ENCODE data around the gene DRC7.

The DRC7 gene

DNA sequence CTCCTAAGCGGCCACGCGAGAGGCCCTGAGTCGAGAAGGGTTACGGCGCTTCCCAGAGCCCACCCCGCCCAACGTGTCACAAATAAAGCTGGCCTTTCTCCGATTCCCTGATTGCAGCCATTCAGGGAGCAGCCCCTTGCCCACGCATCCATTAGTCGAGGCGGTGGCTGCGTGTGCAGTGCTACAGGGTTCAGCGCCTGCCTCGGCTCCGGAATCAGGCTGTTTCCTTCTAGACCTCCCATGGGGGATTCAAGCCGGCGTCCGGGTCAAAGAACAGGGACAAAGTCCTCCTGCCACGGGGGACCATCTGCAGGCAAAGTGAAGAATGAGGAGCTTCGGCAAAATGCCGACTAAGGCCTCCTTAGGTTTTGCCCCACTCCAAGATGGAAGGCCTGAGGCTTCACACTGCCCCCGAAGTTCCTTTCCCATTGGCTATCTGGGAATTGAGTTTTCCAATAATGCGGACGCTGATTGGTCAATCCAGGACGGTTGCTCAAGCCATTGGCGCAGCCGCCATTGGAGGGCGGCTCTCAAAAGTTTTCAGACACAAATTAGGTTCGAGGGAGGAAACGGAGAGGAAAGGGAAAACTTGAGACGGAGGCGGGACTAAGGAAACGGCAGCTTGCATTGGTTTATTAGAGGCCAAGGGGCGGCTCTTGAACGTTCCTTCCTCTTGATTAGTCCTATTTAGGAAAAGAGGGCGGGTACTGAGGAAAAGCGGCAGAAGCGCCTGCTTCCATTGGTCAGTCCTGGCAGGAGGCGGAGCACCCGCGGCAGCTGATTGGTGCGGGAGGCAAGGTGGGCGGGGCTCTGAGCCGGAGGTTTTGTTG is 40.5 kb downstream of the DRC7 start:
- TF ChIP-seq, protein P1, sequence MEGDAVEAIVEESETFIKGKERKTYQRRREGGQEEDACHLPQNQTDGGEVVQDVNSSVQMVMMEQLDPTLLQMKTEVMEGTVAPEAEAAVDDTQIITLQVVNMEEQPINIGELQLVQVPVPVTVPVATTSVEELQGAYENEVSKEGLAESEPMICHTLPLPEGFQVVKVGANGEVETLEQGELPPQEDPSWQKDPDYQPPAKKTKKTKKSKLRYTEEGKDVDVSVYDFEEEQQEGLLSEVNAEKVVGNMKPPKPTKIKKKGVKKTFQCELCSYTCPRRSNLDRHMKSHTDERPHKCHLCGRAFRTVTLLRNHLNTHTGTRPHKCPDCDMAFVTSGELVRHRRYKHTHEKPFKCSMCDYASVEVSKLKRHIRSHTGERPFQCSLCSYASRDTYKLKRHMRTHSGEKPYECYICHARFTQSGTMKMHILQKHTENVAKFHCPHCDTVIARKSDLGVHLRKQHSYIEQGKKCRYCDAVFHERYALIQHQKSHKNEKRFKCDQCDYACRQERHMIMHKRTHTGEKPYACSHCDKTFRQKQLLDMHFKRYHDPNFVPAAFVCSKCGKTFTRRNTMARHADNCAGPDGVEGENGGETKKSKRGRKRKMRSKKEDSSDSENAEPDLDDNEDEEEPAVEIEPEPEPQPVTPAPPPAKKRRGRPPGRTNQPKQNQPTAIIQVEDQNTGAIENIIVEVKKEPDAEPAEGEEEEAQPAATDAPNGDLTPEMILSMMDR (IDR thresholded peaks at IDR 0.05; ENCODE audit: extremely low read depth, missing control alignments): no peak
- DNase-seq (ENCODE audit: low spot score): peak; percentile 98

DNA sequence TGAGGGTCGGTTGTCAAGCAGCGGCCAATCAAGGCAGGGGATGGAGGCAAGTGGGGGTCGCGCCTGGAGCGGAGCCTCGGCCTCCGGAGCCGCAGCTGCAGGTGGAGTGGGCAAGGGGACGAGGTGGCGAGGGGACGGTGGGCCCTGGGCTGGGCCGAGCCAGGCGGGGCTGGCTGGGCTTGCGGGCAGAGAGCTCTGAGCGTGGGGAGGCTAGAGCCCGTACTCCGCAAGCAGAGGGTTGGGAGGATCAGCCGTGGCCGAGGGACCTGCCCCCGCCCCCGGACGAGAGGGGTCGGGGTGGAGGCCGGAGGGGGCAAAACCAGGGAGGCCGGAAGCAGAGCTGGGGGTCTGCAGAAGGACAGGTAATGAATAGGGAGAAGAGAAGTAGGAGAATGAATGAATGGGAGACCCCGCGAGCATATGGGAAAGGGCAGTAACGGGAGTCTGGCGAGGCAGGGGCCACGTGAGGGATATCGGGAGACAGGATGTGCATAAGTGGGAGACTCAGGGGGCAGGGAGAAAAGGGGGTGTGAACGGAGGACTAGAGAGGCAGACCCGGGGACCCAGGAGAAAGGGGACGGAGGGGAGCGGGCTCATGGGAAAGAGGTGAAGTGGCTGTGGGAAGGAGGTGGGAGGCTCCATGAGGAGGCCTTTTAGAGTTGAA is 41.3 kb downstream of the DRC7 start, which contains the start of gene KATNB1:
Gene KATNB1, plus strand, starts transcription at position 16 of the 664 bp plus-strand sequence. CDS start 1,474 bp downstream, outside the sequence.
- DNase-seq (ENCODE audit: low spot score): no peak

DNA sequence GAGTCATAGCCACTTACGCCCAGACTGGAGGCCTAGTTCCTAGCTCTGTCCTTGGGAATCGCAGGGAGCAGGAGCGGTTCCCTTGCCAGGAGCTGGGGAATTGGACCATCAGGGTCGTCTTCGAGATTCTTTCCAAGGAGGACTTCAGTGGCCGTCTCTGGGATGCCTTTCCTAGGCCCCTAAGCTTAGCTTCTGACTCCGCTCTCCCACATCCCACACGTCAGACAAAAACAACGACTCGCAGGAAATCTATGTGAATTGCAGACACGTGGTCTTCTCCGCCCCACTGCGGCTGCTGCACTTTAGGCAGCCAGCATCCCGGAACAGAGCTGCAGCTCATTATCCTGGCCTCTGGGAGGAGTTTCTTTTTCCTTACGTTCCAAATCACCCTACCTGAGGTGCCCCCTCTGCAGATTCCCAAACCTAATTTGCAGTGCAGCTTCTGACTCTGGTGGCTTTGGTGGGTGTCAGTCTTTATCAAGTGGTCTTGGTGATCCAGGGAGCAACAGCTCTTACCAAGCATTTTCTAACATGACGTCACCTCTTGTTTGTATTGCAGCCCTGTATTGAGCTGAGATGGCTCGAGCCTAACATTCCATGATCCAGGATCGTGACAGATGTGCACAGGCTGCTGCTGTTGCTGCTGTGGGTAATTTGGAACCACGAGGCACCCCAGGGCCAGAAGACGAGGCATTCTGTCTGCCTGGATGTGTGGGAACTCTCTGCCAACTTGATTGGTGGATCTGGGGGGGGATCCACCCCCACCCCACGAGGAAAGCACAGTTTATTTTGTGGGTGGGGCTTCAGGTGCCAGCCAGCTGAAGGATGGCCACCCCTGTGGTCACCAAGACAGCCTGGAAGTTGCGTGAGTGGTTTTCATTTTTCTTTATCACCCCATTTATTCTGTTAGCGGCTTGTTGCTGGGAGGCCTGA is 42.1 kb downstream of the DRC7 start:
- TF ChIP-seq, protein P1 (IDR thresholded peaks at IDR 0.05; ENCODE audit: extremely low read depth, missing control alignments): no peak
- no peak for DNase-seq (ENCODE audit: low spot score)

More for the DNA sequence above, 41.3 kb downstream of the DRC7 start, which contains the start of gene KATNB1:
- TF ChIP-seq, protein P1 (IDR thresholded peaks at IDR 0.05; ENCODE audit: extremely low read depth, missing control alignments): no peak

DNA sequence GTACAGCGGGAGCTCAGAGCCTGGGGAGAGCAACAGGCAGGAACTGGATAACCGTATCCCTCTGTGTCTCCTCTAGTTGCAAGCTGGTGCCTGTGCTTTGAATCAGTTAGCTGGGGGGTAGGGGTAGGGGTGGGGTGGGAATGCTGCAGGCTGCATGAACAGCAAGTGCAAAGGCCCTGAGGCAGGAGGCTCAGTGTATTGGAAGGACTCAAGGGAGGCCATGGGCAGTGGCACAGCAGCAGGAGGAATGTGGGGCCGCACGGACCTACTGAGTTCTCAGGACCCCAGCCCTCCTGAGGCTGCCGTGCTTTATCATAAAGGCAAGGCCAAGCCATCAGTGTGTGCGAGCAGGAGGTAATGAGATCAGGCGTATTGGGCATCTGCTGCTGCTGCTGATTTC is 44.2 kb downstream of the DRC7 start:
- TF ChIP-seq, protein P1 (IDR thresholded peaks at IDR 0.05; ENCODE audit: extremely low read depth, missing control alignments): no peak
- DNase-seq (ENCODE audit: low spot score): no peak

DNA sequence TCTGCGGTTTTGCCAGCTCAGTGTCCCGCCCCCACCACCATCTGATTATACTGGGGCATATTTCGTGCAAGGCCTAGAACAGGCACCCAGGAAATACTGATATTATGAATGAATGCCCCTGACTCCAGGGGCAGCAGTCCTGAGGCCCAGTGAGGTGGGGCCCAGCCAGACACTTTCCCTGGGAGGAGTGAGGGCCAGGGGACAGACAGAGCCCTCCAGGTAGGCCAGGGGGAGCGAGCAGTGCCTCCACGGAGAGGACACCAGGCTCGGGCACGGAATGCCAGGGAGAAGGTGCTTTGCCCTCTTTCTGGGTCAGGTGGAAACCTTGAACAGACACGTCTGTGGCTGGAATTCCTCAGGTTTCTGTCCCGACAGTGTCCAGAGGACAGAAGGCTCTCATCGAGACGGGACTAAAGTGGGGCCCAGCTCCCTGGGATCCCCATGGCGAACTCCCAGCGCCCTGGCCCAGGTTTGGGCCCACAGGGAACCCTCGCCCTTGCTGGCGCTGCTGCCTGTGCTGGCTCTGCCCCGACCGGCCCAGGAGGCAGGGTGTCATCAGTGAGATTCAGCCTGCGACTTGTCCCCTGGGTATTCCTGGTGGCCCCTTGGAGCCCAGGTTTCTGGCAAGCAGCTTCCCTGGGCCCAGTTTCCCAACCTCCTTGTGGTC is 45.3 kb downstream of the DRC7 start:
- TF ChIP-seq, protein P1 (IDR thresholded peaks at IDR 0.05; ENCODE audit: extremely low read depth, missing control alignments): no peak
- DNase-seq (ENCODE audit: low spot score): no peak

DNA sequence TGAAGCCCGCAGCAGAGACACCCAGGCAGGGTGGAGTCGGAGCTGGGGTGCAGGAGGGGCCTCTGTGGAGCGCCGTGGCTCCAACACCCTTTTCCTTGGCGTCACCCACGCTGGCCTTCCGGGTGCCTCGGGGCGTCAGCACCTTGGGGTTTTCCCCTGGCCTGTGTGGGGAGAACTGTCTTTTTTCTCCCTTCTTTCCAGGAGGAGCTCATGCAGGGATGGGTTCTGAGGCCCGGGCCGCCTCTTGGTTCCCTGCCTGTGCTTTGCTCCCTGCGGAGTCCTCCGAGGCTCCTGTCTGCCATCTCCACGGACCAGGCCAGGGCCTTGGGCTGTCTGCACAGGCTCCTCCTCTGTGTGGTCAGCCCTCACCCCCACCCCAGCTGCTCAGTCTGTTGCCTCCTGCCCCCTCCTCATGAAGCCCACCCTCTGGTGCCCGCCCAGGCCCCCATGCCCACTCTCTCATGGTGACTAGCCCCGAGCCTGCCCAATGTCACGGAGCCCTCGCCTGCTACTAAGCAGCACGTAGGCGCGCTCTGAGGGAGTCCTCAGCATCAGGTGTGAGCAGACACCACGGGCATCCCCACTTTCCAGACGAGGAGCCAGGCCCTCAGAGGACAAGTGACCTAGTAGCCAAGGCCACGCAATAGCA is 45.9 kb downstream of the DRC7 start:
- TF ChIP-seq, protein P1 (IDR thresholded peaks at IDR 0.05; ENCODE audit: extremely low read depth, missing control alignments): no peak
- no peak for DNase-seq (ENCODE audit: low spot score)
